BE2C (cell line): ENCODE data around the gene NADK2.
A peak's percentile ranks its signal among the peaks of the same experiment; 100 is the strongest.
"Not testable (repeated sequence)": the region's sequence is repeated elsewhere in the genome, so short reads cannot be mapped to it uniquely, and the experiment has no call there.

Source experiments
- DNase-seq: peaks from one replicate; pipeline ENCODE4 v3.0.0-alpha.2; 2020
- H3K27me3 ChIP-seq: fragments of 250-450 bp; sonication (Bioruptor Pico); 2 replicates; pipeline ENCODE4 v1.5.1; 2020; ENCODE audit warnings: mild to moderate bottlenecking
- H3K36me3 ChIP-seq: fragments of 250-450 bp; sonication (Bioruptor Pico); 2 replicates; pipeline ENCODE4 v1.5.1; 2020; ENCODE audit warnings: mild to moderate bottlenecking
- H3K4me1 ChIP-seq: fragments of 250-450 bp; sonication (Bioruptor Pico); 2 replicates; pipeline ENCODE4 v1.5.1; 2020
- H3K4me3 ChIP-seq: 2 replicates; pipeline ENCODE4 v1.5.1; 2011; ENCODE audit warnings: low read depth, low read length
- H3K9me3 ChIP-seq: fragments of 250-450 bp; sonication (Bioruptor Pico); 2 replicates; pipeline ENCODE4 v1.5.1; 2020
- CTCF ChIP-seq: IDR thresholded peaks from 2 replicates; pipeline ENCODE4 v1.5.1; 2012; ENCODE audit warnings: mild to moderate bottlenecking, low read depth, low read length

The NADK2 gene

GRCh38 chr5:36205329-36205728 lies 36.4 kb downstream of the NADK2 start:
- DNase-seq = no peak
- H3K4me3 ChIP-seq = no peak overlapping the region
- no peaks in the 10 kb centered on the region for H3K9me3 ChIP-seq
- no peak for TF ChIP-seq CTCF
- H3K27me3 ChIP-seq = no peaks in the 10 kb centered on the region
- H3K36me3 ChIP-seq = no peaks in the 10 kb centered on the region
- H3K4me1 ChIP-seq = peaks cover 9% of the 10 kb centered on the region

GRCh38 chr5:36202521-36202961 lies 39.2 kb downstream of the NADK2 start:
- DNase-seq = peak; percentile 41

GRCh38 chr5:36200513-36200912 lies 41.2 kb downstream of the NADK2 start:
- DNase-seq = peak; percentile 39
- Histone ChIP-seq H3K4me1 (peaks cover 15% of the 10 kb centered on the region), H3K36me3 (peaks cover 4% of the 10 kb centered on the region; the same call in 1 of the 2 replicates), H3K9me3 (no peaks in the 10 kb centered on the region), H3K27me3 (no peaks in the 10 kb centered on the region), H3K4me3 (no peak overlapping the region)
- TF ChIP-seq CTCF = no peak

More at GRCh38 chr5:36202521-36202961, 39.2 kb downstream of the NADK2 start:
- Histone ChIP-seq H3K4me3 (no peak overlapping the region), H3K9me3 (no peaks in the 10 kb centered on the region), H3K4me1 (peaks cover 15% of the 10 kb centered on the region), H3K36me3 (no peaks in the 10 kb centered on the region), H3K27me3 (no peaks in the 10 kb centered on the region)
- no peak for TF ChIP-seq CTCF

- Histone ChIP-seq H3K27me3 (no peaks in the 10 kb centered on the region), H3K4me3 (no peak overlapping the region), H3K9me3 (no peaks in the 10 kb centered on the region), H3K4me1 (peaks cover 15% of the 10 kb centered on the region), H3K36me3 (peaks cover 6% of the 10 kb centered on the region; the same call in 1 of the 2 replicates)
- no peak for DNase-seq
- no peak for TF ChIP-seq CTCF
Observed at GRCh38 chr5:36199620-36200019, 42.1 kb downstream of the NADK2 start.

GRCh38 chr5:36198783-36199182 lies 42.9 kb downstream of the NADK2 start:
- H3K4me1 ChIP-seq = peaks cover 15% of the 10 kb centered on the region
- not testable (repeated sequence) for H3K36me3 ChIP-seq, DNase-seq

GRCh38 chr5:36198281-36198680 lies 43.4 kb downstream of the NADK2 start:
- Histone ChIP-seq H3K4me1 (peaks cover 15% of the 10 kb centered on the region), H3K27me3 (no peaks in the 10 kb centered on the region), H3K9me3 (no peaks in the 10 kb centered on the region), H3K36me3 (peaks cover 6% of the 10 kb centered on the region; the same call in 1 of the 2 replicates), H3K4me3 (no peak overlapping the region)
- no peak for TF ChIP-seq CTCF
- DNase-seq = no peak

More at GRCh38 chr5:36198783-36199182, 42.9 kb downstream of the NADK2 start:
- H3K9me3 ChIP-seq, H3K4me3 ChIP-seq, H3K27me3 ChIP-seq: not testable (repeated sequence)

GRCh38 chr5:36193746-36194145 lies 48.0 kb downstream of the NADK2 start:
- H3K36me3 ChIP-seq = peaks cover 43% of the 10 kb centered on the region
- no peak for TF ChIP-seq CTCF
- no peaks in the 10 kb centered on the region; the same call in 1 of the 2 replicates for H3K9me3 ChIP-seq
- no peaks in the 10 kb centered on the region for H3K4me1 ChIP-seq
- H3K4me3 ChIP-seq = no peak overlapping the region
- DNase-seq = no peak
- no peaks in the 10 kb centered on the region for H3K27me3 ChIP-seq

- not testable (repeated sequence) for H3K9me3 ChIP-seq, H3K4me1 ChIP-seq, DNase-seq, H3K4me3 ChIP-seq, H3K27me3 ChIP-seq
- peaks cover 65% of the 10 kb centered on the region for H3K36me3 ChIP-seq
Observed at GRCh38 chr5:36184408-36184807, 57.3 kb downstream of the NADK2 start.
